GM12878 (cell line): Measurements from ENCODE around the gene MYO15A.

Experiments used
- EP300 ChIP-seq, 2 experiments: fragments of 150-350 bp in 1 of 2; IDR thresholded peaks; 2 replicates each; pipeline ENCODE4 v1.6.1; 2011 to 2012; ENCODE audit warnings: low read depth in 2 of 2, low read length in 2 of 2, borderline replicate concordance in 1 of 2, improper control_type of control experiment in 1 of 2, inconsistent platforms in 1 of 2; ENCODE audit not compliant: control insufficient read depth in 1 of 2
- POU2F2 ChIP-seq: IDR thresholded peaks from 3 replicates; pipeline ENCODE4 v1.6.1; 2011; ENCODE audit warnings: low read depth, mild to moderate bottlenecking, low read length, borderline replicate concordance
- REST ChIP-seq: IDR thresholded peaks from 2 replicates; pipeline ENCODE4 v1.6.1; 2012; ENCODE audit warnings: mild to moderate bottlenecking, low read depth, low read length
- SIN3A ChIP-seq: IDR thresholded peaks from 2 replicates; pipeline ENCODE4 v1.6.1; 2012; ENCODE audit warnings: low read depth, low read length, improper control_type of control experiment
- TF ChIP-seq, protein P1 (sequence below): fragments of 450-650 bp; formaldehyde crosslinking; IDR thresholded peaks from 2 replicates; pipeline ENCODE4 v1.5.0; 2022; ENCODE audit warnings: mild to moderate bottlenecking, missing genetic modification characterization
- TF ChIP-seq, protein P2 (sequence below), 3 experiments: IDR thresholded peaks in 2 of 3; conservative IDR thresholded peaks in 1 of 3; 2 replicates each; pipeline ENCODE4 v1.5.1; 2011; ENCODE audit warnings: low read depth in 3 of 3, low read length in 3 of 3, mild to moderate bottlenecking in 3 of 3, control low read depth in 2 of 3, moderate library complexity in 2 of 3, inconsistent platforms in 1 of 3, mixed read lengths in 1 of 3; ENCODE audit not compliant: control insufficient read depth in 2 of 3, insufficient read depth in 1 of 3; ENCODE audit errors: extremely low read depth in 1 of 3

- TF ChIP-seq, protein P1, sequence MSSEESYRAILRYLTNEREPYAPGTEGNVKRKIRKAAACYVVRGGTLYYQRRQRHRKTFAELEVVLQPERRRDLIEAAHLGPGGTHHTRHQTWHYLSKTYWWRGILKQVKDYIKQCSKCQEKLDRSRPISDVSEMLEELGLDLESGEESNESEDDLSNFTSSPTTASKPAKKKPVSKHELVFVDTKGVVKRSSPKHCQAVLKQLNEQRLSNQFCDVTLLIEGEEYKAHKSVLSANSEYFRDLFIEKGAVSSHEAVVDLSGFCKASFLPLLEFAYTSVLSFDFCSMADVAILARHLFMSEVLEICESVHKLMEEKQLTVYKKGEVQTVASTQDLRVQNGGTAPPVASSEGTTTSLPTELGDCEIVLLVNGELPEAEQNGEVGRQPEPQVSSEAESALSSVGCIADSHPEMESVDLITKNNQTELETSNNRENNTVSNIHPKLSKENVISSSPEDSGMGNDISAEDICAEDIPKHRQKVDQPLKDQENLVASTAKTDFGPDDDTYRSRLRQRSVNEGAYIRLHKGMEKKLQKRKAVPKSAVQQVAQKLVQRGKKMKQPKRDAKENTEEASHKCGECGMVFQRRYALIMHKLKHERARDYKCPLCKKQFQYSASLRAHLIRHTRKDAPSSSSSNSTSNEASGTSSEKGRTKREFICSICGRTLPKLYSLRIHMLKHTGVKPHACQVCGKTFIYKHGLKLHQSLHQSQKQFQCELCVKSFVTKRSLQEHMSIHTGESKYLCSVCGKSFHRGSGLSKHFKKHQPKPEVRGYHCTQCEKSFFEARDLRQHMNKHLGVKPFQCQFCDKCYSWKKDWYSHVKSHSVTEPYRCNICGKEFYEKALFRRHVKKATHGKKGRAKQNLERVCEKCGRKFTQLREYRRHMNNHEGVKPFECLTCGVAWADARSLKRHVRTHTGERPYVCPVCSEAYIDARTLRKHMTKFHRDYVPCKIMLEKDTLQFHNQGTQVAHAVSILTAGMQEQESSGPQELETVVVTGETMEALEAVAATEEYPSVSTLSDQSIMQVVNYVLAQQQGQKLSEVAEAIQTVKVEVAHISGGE (CRISPR knock-in tag): no peak
- no peak for TF ChIP-seq POU2F2
- TF ChIP-seq EP300 (IDR thresholded peaks at IDR 0.05; ENCODE audit: borderline replicate concordance in 1 of 2, control insufficient read depth in 1 of 2, low read depth in 2 of 2, low read length in 2 of 2): no peak
- TF ChIP-seq, protein P2, sequence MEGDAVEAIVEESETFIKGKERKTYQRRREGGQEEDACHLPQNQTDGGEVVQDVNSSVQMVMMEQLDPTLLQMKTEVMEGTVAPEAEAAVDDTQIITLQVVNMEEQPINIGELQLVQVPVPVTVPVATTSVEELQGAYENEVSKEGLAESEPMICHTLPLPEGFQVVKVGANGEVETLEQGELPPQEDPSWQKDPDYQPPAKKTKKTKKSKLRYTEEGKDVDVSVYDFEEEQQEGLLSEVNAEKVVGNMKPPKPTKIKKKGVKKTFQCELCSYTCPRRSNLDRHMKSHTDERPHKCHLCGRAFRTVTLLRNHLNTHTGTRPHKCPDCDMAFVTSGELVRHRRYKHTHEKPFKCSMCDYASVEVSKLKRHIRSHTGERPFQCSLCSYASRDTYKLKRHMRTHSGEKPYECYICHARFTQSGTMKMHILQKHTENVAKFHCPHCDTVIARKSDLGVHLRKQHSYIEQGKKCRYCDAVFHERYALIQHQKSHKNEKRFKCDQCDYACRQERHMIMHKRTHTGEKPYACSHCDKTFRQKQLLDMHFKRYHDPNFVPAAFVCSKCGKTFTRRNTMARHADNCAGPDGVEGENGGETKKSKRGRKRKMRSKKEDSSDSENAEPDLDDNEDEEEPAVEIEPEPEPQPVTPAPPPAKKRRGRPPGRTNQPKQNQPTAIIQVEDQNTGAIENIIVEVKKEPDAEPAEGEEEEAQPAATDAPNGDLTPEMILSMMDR (IDR thresholded peaks at IDR 0.05 in 2 of 3, conservative IDR thresholded peaks at IDR 0.05 in 1 of 3; ENCODE audit: control insufficient read depth in 2 of 3, extremely low read depth in 1 of 3, insufficient read depth in 1 of 3, low read depth in 3 of 3, low read length in 3 of 3): no peak
- no peak for TF ChIP-seq REST
- no peak for TF ChIP-seq SIN3A
Observed at GRCh38 chr17:18105027-18105426, 3.5 kb upstream of the MYO15A start.
